IMR-90 (cell line): ENCODE data around the gene LRP1-AS. TPM values are rescaled to one million over a fixed set of nuclear protein-coding genes. Genes with fewer than 3 reads are reported as not detected.

Source experiments
- ATAC-seq: fragments of 200-7000 bp; cut with Tn5 transposase; 2 replicates; pipeline ENCODE4 v1.9.1; 2020; ENCODE audit warnings: low read depth, mild to moderate bottlenecking, moderate library complexity
- BruUV-seq: library from RNA; stranded (reverse); fragments of 400-500 nt; replicated peaks from 2 replicates; lab custom pipeline; 2021; lab: Mats Ljungman, UMichigan
- CTCF ChIA-PET: fragments of 300-600 bp; formaldehyde crosslinking; extraction: SDS; loops from one replicate; lab custom pipeline; 2021; ENCODE audit warnings: antibody characterized with exemption; lab: Yijun Ruan, JAX
- POLR2A ChIA-PET: fragments of 300-600 bp; sonication (Branson Sonifier 250); formaldehyde crosslinking; loops from one replicate; lab custom pipeline; 2022; ENCODE audit warnings: antibody characterized with exemption; ENCODE audit not compliant: unreplicated experiment; lab: Charles Lee
- DNase-seq: peaks from one replicate; pipeline ENCODE4 v3.0.0; 2013
- H2AFZ ChIP-seq: replicated peaks from 2 replicates; pipeline ENCODE3; 2013; ENCODE audit warnings: low read length, mild to moderate bottlenecking; ENCODE audit not compliant: poor library complexity
- H2AK5ac ChIP-seq: 2 replicates; pipeline ENCODE4 v1.6.1; 2013; ENCODE audit warnings: low read depth, low read length, inconsistent platforms
- H2AK9ac ChIP-seq: replicated peaks from 2 replicates; pipeline ENCODE3; 2013; ENCODE audit warnings: mild to moderate bottlenecking, low read depth, low read length, moderate library complexity; ENCODE audit not compliant: poor library complexity
- H2BK120ac ChIP-seq: 2 replicates; pipeline ENCODE4 v1.6.1; 2013; ENCODE audit warnings: low read depth, low read length, inconsistent platforms
- H2BK15ac ChIP-seq: 3 replicates; pipeline ENCODE4 v1.6.1; 2013; ENCODE audit warnings: low read depth, low read length, inconsistent platforms
- H2BK20ac ChIP-seq: 2 replicates; pipeline ENCODE4 v1.6.1; 2013; ENCODE audit warnings: low read depth, mild to moderate bottlenecking, inconsistent platforms, low read length, moderate library complexity
- H2BK5ac ChIP-seq: 2 replicates; pipeline ENCODE4 v1.6.1; 2013; ENCODE audit warnings: mild to moderate bottlenecking, low read depth, low read length, inconsistent platforms; ENCODE audit not compliant: poor library complexity, severe bottlenecking
- H3K14ac ChIP-seq: replicated peaks from 2 replicates; pipeline ENCODE4 v1.6.1; 2013; ENCODE audit warnings: low read depth, low read length, inconsistent platforms
- H3K18ac ChIP-seq: 2 replicates; pipeline ENCODE4 v1.6.1; 2013; ENCODE audit warnings: low read depth, low read length, control low read depth
- H3K23ac ChIP-seq: 2 replicates; pipeline ENCODE4 v1.6.1; 2013; ENCODE audit warnings: low read depth, low read length, inconsistent platforms
- H3K27ac ChIP-seq: 2 replicates; pipeline ENCODE4 v1.5.1; 2013; ENCODE audit warnings: mild to moderate bottlenecking, control low read depth, low read length; ENCODE audit not compliant: insufficient read depth
- H3K27me3 ChIP-seq: 2 replicates; pipeline ENCODE4 v1.6.1; 2013; ENCODE audit warnings: low read length; ENCODE audit not compliant: control insufficient read depth, insufficient read depth
- H3K36me3 ChIP-seq: 2 replicates; pipeline ENCODE4 v1.6.1; 2013; ENCODE audit warnings: low read length, mixed read lengths; ENCODE audit not compliant: control insufficient read depth, insufficient read depth
- H3K4ac ChIP-seq: 2 replicates; pipeline ENCODE4 v1.6.1; 2013; ENCODE audit warnings: low read depth, low read length, inconsistent platforms
- H3K4me1 ChIP-seq: 2 replicates; pipeline ENCODE4 v1.6.1; 2013; ENCODE audit warnings: low read length, mixed read lengths; ENCODE audit not compliant: control insufficient read depth, insufficient read depth
- H3K4me2 ChIP-seq: 2 replicates; pipeline ENCODE4 v1.6.1; 2013; ENCODE audit warnings: low read depth, mild to moderate bottlenecking, control low read depth, low read length, moderate library complexity
- H3K4me3 ChIP-seq: 2 replicates; pipeline ENCODE4 v1.5.1; 2013; ENCODE audit warnings: low read depth, mild to moderate bottlenecking, control low read depth, low read length, moderate library complexity; ENCODE audit not compliant: insufficient read depth
- H3K56ac ChIP-seq: 2 replicates; pipeline ENCODE4 v1.6.1; 2013; ENCODE audit warnings: low read length, inconsistent platforms; ENCODE audit not compliant: insufficient read depth; ENCODE audit errors: extremely low read depth
- H3K79me1 ChIP-seq, 2 experiments: 2 replicates each; pipeline ENCODE4 v1.6.1; 2013; ENCODE audit warnings: low read length in 2 of 2, inconsistent platforms in 1 of 2, low read depth in 1 of 2
- H3K9ac ChIP-seq: 2 replicates; pipeline ENCODE4 v1.6.1; 2013; ENCODE audit warnings: low read depth, low read length, control low read depth
- H3K9me1 ChIP-seq: 2 replicates; pipeline ENCODE4 v1.6.1; 2013; ENCODE audit warnings: low read length, inconsistent platforms; ENCODE audit not compliant: insufficient read depth
- H3K9me3 ChIP-seq: 2 replicates; pipeline ENCODE4 v1.6.1; 2013; ENCODE audit warnings: low read length; ENCODE audit not compliant: control insufficient read depth, insufficient read depth
- H4K20me1 ChIP-seq: 2 replicates; pipeline ENCODE4 v1.6.1; 2013; ENCODE audit warnings: low read length, inconsistent platforms; ENCODE audit not compliant: insufficient read depth
- H4K5ac ChIP-seq: 2 replicates; pipeline ENCODE4 v1.6.1; 2013; ENCODE audit warnings: mild to moderate bottlenecking, low read depth, low read length, control low read depth
- H4K8ac ChIP-seq, 2 experiments: 2 replicates each; pipeline ENCODE4 v1.6.1; 2013; ENCODE audit warnings: low read depth in 2 of 2, low read length in 2 of 2, control low read depth in 1 of 2, inconsistent platforms in 1 of 2
- H4K91ac ChIP-seq: 2 replicates; pipeline ENCODE4 v1.6.1; 2013; ENCODE audit warnings: low read depth, low read length, inconsistent platforms; ENCODE audit not compliant: insufficient read depth
- CTCF ChIP-seq: conservative IDR thresholded peaks from 2 replicates; pipeline ENCODE4 v1.5.1; 2012; ENCODE audit warnings: mild to moderate bottlenecking, low read depth, low read length, improper control_type of control experiment
- ELK1 ChIP-seq: fragments of 150-350 bp; IDR thresholded peaks from 2 replicates; pipeline ENCODE4 v1.6.1; 2016; ENCODE audit warnings: low read depth, mild to moderate bottlenecking, low read length, moderate library complexity, borderline replicate concordance
- FOS ChIP-seq: fragments of 150-350 bp; IDR thresholded peaks from 2 replicates; pipeline ENCODE4 v1.6.1; 2016; ENCODE audit warnings: low read depth, low read length
- MAFK ChIP-seq: IDR thresholded peaks from 2 replicates; pipeline ENCODE4 v1.6.1; 2012; ENCODE audit warnings: low read depth, low read length, improper control_type of control experiment
- MAZ ChIP-seq: IDR thresholded peaks from 2 replicates; pipeline ENCODE4 v1.6.1; 2012; ENCODE audit warnings: low read depth, mild to moderate bottlenecking, low read length, improper control_type of control experiment, moderate library complexity, borderline replicate concordance
- MXI1 ChIP-seq: IDR thresholded peaks from 2 replicates; pipeline ENCODE4 v1.6.1; 2012; ENCODE audit warnings: low read depth, mild to moderate bottlenecking, low read length, moderate library complexity, borderline replicate concordance
- NFE2L2 ChIP-seq: fragments of 150-350 bp; IDR thresholded peaks from 2 replicates; pipeline ENCODE4 v1.6.1; 2016; ENCODE audit warnings: low read depth, mild to moderate bottlenecking, low read length
- RCOR1 ChIP-seq: IDR thresholded peaks from 2 replicates; pipeline ENCODE4 v1.6.1; 2012; ENCODE audit warnings: mild to moderate bottlenecking, low read length, improper control_type of control experiment; ENCODE audit not compliant: insufficient replicate concordance
- SMC3 ChIP-seq: fragments of 150-350 bp; IDR thresholded peaks from 2 replicates; pipeline ENCODE4 v1.6.1; 2016; ENCODE audit warnings: low read depth, mild to moderate bottlenecking, antibody characterized with exemption, low read length, moderate library complexity
- WGBS, 2 experiments: methylation state at CpG; one replicate each; pipeline versions ENCODE4 v1.1.5 to v1.1.7; 2013; ENCODE audit warnings: missing lambda C conversion rate in 2 of 2; ENCODE audit not compliant: insufficient read length in 1 of 2; ENCODE audit errors: extremely low coverage in 2 of 2; 5-methylcytosine and 5-hydroxymethylcytosine counted together
- dilution Hi-C: fragments of 300-500 bp; cut with HindIII; formaldehyde crosslinking; loops from one replicate; pipeline ENCODE4 v1.14.3; 2018; ENCODE audit warnings: low sequenced_read_pairs; ENCODE audit not compliant: unreplicated experiment
- in situ Hi-C: fragments of 300-500 bp; cut with MboI; formaldehyde crosslinking; loops from 3 replicates; pipeline ENCODE4 v1.14.3; 2019; ENCODE audit warnings: low sequenced_read_pairs, inconsistent platforms, mixed read lengths
- intact Hi-C: fragments of 100-400 bp; cut with micrococcal nuclease; formaldehyde crosslinking; loops from 2 replicates; pipeline ENCODE4 v1.10.0; 2022
- polyA plus RNA-seq, 3 experiments: library from polyadenylated mRNA; depleted of rRNA; stranded (reverse); fragments of >200 nt; gene quantifications; 2 replicates each; pipeline ENCODE4 v1.2.3, GENCODE V29; 2012; ENCODE audit warnings: low replicate concordance in 1 of 3
- total RNA-seq: library from RNA; depleted of rRNA; stranded (reverse); fragments of >200 nt; gene quantifications from 2 replicates; pipeline ENCODE4 v1.2.3, GENCODE V29; 2012

LRP1-AS gene
- total and polyA plus RNA-seq, 2 of the 4 experiments (the other 2 are of a cell fraction) = not detected

GRCh38 chr12:57127726-57128518 lies 19.5 kb downstream of the LRP1-AS start, which contains the start of gene LRP1:
LRP1 (plus strand) TSS chr12:57128483; CDS start chr12:57128965, 482 bp downstream.
- H3K9me3 ChIP-seq = no peaks in the 10 kb centered on the region; the same call in 1 of the 2 replicates
- BruUV-seq = no TSS peak
- ChIA-PET POLR2A (interaction anchor here (0.5 to 2.1 kb wide), 8 partner anchors 11 to 55 kb away, joined by 3 to 12 read pairs (median 4); partner anchors contain the start of gene STAT6), CTCF (interaction anchor here (1.0 to 1.7 kb wide), 4 partner anchors 16 to 47 kb away, joined by 3 to 7 read pairs (median 4); partner anchors contain the start of gene STAT6)
- DNase-seq = peak; percentile 82
- H2BK5ac ChIP-seq = peak within 1 kb of the TSS; percentile 97
- peak within 1 kb of the TSS; percentile 98 for H2AK9ac ChIP-seq
- H4K5ac ChIP-seq = peak within 1 kb of the TSS; percentile 68
- H2BK120ac ChIP-seq = peak within 1 kb of the TSS; percentile 63; the same call in 1 of the 2 replicates
- H3K56ac ChIP-seq = peak within 1 kb of the TSS; percentile 86
- peaks cover 18% of the 10 kb centered on the region for H3K4me1 ChIP-seq
- H3K27me3 ChIP-seq = no peaks in the 10 kb centered on the region
- peak within 1 kb of the TSS; percentile 98 for H2AK5ac ChIP-seq
- dilution Hi-C loops = no loop called here
- peak; percentile 69 for ATAC-seq
- peak within 1 kb of the TSS; percentile 98 for H3K23ac ChIP-seq
- in situ Hi-C loops = no loop called here
- H3K4me3 ChIP-seq = peak within 1 kb of the TSS; percentile 90
- H3K18ac ChIP-seq = peak within 1 kb of the TSS; percentile 93
- 0 out of 2 replicates have a peak within 1 kb of the TSS, but pooled peaks have one; percentile 10 for H2BK20ac ChIP-seq
- H4K20me1 ChIP-seq = peaks cover 34% of the 10 kb centered on the region
- H2BK15ac ChIP-seq = peak within 1 kb of the TSS; percentile 18; the same call in 1 of the 3 replicates
- intact Hi-C loops = loop anchor here (2.0 kb wide), 1 partner anchor 21 kb away; no protein-coding TSS in a partner anchor
- H3K4ac ChIP-seq = peak within 1 kb of the TSS; percentile 97
- H3K9ac ChIP-seq = peak within 1 kb of the TSS; percentile 99
- H3K27ac ChIP-seq = peak within 1 kb of the TSS; percentile 100
- H2AFZ ChIP-seq = peak within 1 kb of the TSS; percentile 97
- H3K36me3 ChIP-seq = peaks cover 12% of the 10 kb centered on the region; the same call in 1 of the 2 replicates
- TF ChIP-seq NFE2L2 = no peak
- TF ChIP-seq ELK1 = no peak
- no peak for TF ChIP-seq SMC3
- peak; percentile 67; the same call in 1 of the 2 replicates for TF ChIP-seq MAZ
- no peak for TF ChIP-seq RCOR1
- TF ChIP-seq CTCF = no peak
- TF ChIP-seq FOS = no peak
- no peak for TF ChIP-seq MAFK
- TF ChIP-seq MXI1 = peak; percentile 27; the same call in 1 of the 2 replicates
- H4K91ac ChIP-seq = peak within 1 kb of the TSS; percentile 88
- 0% methylated on average over 32 of the region's 57 CpGs; no CpG with 5 or more reads in 1 of the 2 experiments for WGBS, 2 experiments
- peak within 1 kb of the TSS; percentile 98 for H3K14ac ChIP-seq
- H4K8ac ChIP-seq = peak within 1 kb of the TSS; percentile 90 to 92
- H3K9me1 ChIP-seq = peaks cover 11% of the 10 kb centered on the region
- H3K79me1 ChIP-seq = peaks cover 13 to 37% of the 10 kb centered on the region in 2 experiments; a peak in 3 of 4 replicates
- peak within 1 kb of the TSS; percentile 72 for H3K4me2 ChIP-seq
